ENCODE results near the gene S1PR3.

S1PR3 gene

GRCh38 chr9:88978034-88978433 lies 13.2 kb upstream of the S1PR3 start:
- TF ChIP-seq, protein P1, sequence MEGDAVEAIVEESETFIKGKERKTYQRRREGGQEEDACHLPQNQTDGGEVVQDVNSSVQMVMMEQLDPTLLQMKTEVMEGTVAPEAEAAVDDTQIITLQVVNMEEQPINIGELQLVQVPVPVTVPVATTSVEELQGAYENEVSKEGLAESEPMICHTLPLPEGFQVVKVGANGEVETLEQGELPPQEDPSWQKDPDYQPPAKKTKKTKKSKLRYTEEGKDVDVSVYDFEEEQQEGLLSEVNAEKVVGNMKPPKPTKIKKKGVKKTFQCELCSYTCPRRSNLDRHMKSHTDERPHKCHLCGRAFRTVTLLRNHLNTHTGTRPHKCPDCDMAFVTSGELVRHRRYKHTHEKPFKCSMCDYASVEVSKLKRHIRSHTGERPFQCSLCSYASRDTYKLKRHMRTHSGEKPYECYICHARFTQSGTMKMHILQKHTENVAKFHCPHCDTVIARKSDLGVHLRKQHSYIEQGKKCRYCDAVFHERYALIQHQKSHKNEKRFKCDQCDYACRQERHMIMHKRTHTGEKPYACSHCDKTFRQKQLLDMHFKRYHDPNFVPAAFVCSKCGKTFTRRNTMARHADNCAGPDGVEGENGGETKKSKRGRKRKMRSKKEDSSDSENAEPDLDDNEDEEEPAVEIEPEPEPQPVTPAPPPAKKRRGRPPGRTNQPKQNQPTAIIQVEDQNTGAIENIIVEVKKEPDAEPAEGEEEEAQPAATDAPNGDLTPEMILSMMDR (IDR thresholded peaks at IDR 0.05; ENCODE audit: low read depth, low read length) = no peak
- H3K4me3 ChIP-seq (ENCODE audit: low read depth, low read length) = no peak overlapping the region

GRCh38 chr9:88979021-88979420 lies 12.2 kb upstream of the S1PR3 start:
- no peak overlapping the region for H3K4me3 ChIP-seq (ENCODE audit: low read depth, low read length)
- TF ChIP-seq, protein P1 (IDR thresholded peaks at IDR 0.05; ENCODE audit: low read depth, low read length) = no peak

- TF ChIP-seq, protein P1 (IDR thresholded peaks at IDR 0.05; ENCODE audit: low read depth, low read length) = no peak
- no peak overlapping the region for H3K4me3 ChIP-seq (ENCODE audit: low read depth, low read length)
Measured at GRCh38 chr9:88979791-88980190, 11.5 kb upstream of the S1PR3 start.

DNA sequence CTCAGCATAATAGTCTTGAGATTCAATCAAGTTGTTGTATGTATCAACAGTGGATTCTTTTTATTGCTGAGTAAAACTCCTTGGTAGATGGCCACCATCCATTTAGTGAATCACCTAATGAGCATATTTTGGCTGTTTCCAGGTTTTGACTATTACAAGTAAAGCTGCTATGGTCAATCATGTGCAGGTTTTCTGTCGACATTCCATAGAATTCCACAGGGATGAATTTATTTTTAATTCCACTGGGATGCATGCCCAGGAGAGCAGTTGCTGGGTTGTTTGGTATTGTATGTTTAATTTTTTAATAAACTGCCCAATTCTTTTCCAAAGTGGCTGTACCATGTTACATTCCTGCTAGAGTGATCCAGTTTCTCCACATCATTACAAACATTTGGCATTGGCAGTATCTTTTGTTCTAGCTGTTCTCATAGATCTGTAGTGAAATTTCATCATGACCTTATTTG lies 10.5 kb upstream of the S1PR3 start:
- no peak overlapping the region for H3K4me3 ChIP-seq (ENCODE audit: low read depth, low read length)
- TF ChIP-seq, protein P1 (IDR thresholded peaks at IDR 0.05; ENCODE audit: low read depth, low read length) = no peak

DNA sequence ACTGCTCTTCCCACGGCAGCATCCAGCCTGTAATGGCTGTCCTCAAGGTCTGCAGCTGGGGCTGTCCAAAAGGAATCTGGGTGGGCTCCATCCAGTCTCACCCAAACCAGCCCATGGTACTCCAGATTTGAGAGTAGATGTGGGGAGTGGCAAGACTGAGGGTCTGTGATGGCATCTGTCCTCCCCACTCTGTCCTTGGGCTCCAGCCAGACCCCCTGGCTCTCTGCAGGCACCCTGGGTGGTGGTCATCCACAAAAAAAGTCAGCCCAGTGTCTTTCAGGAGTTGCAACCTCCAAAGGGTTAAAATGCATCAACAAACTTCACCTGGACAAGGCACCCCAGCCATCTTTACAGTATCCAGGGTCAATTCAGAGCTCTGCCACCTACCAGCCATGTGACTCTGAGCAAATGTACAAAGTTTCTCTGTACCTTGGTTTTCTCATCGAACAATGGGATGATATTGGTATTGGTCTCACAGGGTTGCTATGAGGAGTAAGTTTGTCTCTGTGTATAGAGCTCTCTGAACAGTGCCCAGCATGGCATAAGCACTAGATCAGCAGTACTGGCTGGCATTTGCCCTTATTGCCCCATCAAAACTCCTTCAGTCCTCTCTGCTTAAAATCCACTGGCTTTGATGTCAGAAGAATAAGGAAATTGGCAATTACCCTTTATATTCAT lies 7.3 kb upstream of the S1PR3 start:
- TF ChIP-seq, protein P1 (IDR thresholded peaks at IDR 0.05; ENCODE audit: low read depth, low read length) = no peak

GRCh38 chr9:88984543-88984883 lies 6.8 kb upstream of the S1PR3 start:
- TF ChIP-seq, protein P1 (IDR thresholded peaks at IDR 0.05; ENCODE audit: low read depth, low read length) = no peak
- H3K4me3 ChIP-seq (ENCODE audit: low read depth, low read length) = no peak overlapping the region

More for the DNA sequence above, 7.3 kb upstream of the S1PR3 start:
- H3K4me3 ChIP-seq (ENCODE audit: low read depth, low read length) = no peak overlapping the region

GRCh38 chr9:88985616-88986015 lies 5.7 kb upstream of the S1PR3 start:
- no peak overlapping the region for H3K4me3 ChIP-seq (ENCODE audit: low read depth, low read length)
- TF ChIP-seq, protein P1 (IDR thresholded peaks at IDR 0.05; ENCODE audit: low read depth, low read length) = no peak
